ENCODE results near the gene RMDN2.
A peak's percentile ranks its signal among the peaks of the same experiment; 100 is the strongest.

The RMDN2 gene

DNA sequence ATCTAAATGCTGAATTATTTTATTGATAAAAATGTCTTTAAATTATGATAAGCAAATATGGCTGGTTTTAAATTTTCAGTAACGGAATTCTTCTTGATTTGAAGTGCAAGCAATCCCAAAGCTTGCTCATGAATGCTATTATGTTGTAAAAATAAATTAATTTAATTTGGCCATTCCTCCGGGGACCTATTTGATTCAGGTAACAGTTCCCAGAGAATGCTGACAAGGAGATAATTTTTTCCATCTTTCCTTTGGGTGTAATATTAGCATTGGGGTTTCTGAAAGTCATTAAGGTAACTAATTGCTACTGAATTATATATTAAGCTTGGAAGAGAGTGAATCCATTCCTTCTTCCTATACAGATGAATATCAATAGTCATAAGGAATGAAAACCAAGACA, 12.5 kb upstream of the RMDN2 start:
- no peaks in the 10 kb centered on the region for H3K4me1 ChIP-seq (ENCODE audit: control insufficient read depth in 2 of 2, insufficient read depth in 2 of 2, low read length in 2 of 2)
- no peak overlapping the region for H3K9ac ChIP-seq (ENCODE audit: low read depth in 1 of 2, low read length in 2 of 2)
- H3K4me3 ChIP-seq (ENCODE audit: low read length in 2 of 2) = no peak overlapping the region
- no peaks in the 10 kb centered on the region for H3K9me3 ChIP-seq (ENCODE audit: control insufficient read depth in 2 of 2, low read length in 2 of 2)
- no peak overlapping the region for H3K27ac ChIP-seq (ENCODE audit: low read depth in 2 of 2, low read length in 2 of 2)
- no peaks in the 10 kb centered on the region for H3K27me3 ChIP-seq (ENCODE audit: control insufficient read depth in 2 of 2, insufficient read depth in 2 of 2, low read length in 2 of 2)
- H3K36me3 ChIP-seq (ENCODE audit: control insufficient read depth in 2 of 2, insufficient read depth in 2 of 2, low read length in 2 of 2) = no peaks in the 10 kb centered on the region

DNA sequence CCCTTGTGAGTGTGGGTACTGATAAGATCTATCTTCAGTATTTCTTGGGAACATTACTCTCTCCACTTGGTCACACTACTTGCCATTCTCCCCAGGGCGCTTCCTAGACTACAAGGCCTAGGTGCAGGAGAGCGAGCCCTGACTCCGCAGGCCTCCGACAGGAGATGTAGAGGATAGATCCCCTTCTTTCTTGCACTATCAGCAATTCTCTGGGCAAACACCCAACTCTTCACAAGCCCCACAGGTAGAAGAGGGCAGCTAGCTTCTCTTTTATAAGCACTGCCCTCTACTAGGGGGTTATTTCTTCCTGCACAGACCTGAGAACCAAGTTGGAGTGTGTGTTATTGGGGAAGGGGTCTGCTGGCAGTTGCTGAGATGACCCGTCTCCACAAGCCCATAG, 10.7 kb upstream of the RMDN2 start:
- Histone ChIP-seq H3K27me3 (ENCODE audit: control insufficient read depth in 2 of 2, insufficient read depth in 2 of 2, low read length in 2 of 2) (no peaks in the 10 kb centered on the region), H3K9me3 (ENCODE audit: control insufficient read depth in 2 of 2, low read length in 2 of 2) (no peaks in the 10 kb centered on the region), H3K4me1 (ENCODE audit: control insufficient read depth in 2 of 2, insufficient read depth in 2 of 2, low read length in 2 of 2) (peaks cover 2% of the 10 kb centered on the region in 2 donors), H3K27ac (ENCODE audit: low read depth in 2 of 2, low read length in 2 of 2) (no peak overlapping the region), H3K4me3 (ENCODE audit: low read length in 2 of 2) (no peak overlapping the region), H3K36me3 (ENCODE audit: control insufficient read depth in 2 of 2, insufficient read depth in 2 of 2, low read length in 2 of 2) (no peaks in the 10 kb centered on the region), H3K9ac (ENCODE audit: low read depth in 1 of 2, low read length in 2 of 2) (no peak overlapping the region)

DNA sequence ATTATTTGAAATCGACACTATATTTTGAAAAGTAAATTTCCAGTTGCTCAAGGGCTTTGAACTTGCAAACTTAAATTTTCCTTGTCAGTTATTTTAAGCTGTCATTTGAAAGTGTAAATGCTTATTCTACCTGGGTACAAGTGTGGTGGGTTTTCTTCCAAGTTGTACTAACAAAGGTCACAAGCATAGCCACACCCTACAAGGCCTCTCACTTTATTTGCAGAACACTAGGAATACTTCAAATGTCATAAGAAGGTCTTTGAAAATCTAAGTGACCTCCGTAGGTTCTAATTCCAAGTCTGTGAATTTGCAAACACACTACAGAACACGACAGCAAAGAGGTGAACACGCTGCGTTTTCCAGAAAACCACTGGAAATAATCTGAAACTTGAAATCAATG, 9.3 kb upstream of the RMDN2 start:
- H3K9ac ChIP-seq (ENCODE audit: low read depth in 1 of 2, low read length in 2 of 2) = no peak overlapping the region
- H3K4me1 ChIP-seq (ENCODE audit: control insufficient read depth in 2 of 2, insufficient read depth in 2 of 2, low read length in 2 of 2) = peaks cover 2% of the 10 kb centered on the region in 2 donors
- H3K4me3 ChIP-seq (ENCODE audit: low read length in 2 of 2) = no peak overlapping the region
- H3K27ac ChIP-seq (ENCODE audit: low read depth in 2 of 2, low read length in 2 of 2) = no peak overlapping the region
- H3K27me3 ChIP-seq (ENCODE audit: control insufficient read depth in 2 of 2, insufficient read depth in 2 of 2, low read length in 2 of 2) = no peaks in the 10 kb centered on the region
- no peaks in the 10 kb centered on the region for H3K36me3 ChIP-seq (ENCODE audit: control insufficient read depth in 2 of 2, insufficient read depth in 2 of 2, low read length in 2 of 2)
- H3K9me3 ChIP-seq (ENCODE audit: control insufficient read depth in 2 of 2, low read length in 2 of 2) = no peaks in the 10 kb centered on the region

DNA sequence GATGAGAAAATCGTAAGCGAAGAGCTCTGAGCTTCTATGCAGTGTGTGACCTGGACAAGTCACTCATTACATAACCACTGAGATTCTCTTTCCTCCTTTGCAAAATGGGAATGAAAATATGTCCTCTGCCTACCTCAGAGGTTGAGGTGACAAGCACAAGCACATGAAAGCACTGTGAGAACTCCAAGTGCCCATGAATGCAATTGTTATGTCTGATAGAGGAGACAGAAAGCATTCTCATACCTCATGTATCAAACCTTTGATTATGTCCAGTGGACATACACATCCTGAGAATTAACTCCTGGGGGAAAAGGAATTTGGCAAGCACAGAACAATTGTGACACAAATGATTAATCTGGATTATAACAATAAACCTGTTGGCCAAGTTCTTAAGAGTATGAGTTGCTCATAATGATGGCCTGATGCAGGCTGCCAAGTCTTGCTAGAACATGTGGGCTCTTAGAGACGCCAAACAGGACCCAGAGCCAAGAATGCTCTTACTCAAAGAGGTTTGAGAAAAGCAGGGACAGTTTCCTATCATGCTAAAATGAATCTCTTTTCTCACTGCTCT, 8.5 kb upstream of the RMDN2 start:
- Histone ChIP-seq H3K4me3 (ENCODE audit: low read length in 2 of 2) (no peak overlapping the region), H3K36me3 (ENCODE audit: control insufficient read depth in 2 of 2, insufficient read depth in 2 of 2, low read length in 2 of 2) (no peaks in the 10 kb centered on the region), H3K9ac (ENCODE audit: low read depth in 1 of 2, low read length in 2 of 2) (no peak overlapping the region), H3K9me3 (ENCODE audit: control insufficient read depth in 2 of 2, low read length in 2 of 2) (no peaks in the 10 kb centered on the region), H3K4me1 (ENCODE audit: control insufficient read depth in 2 of 2, insufficient read depth in 2 of 2, low read length in 2 of 2) (peaks cover 2 to 9% of the 10 kb centered on the region in 2 donors), H3K27ac (ENCODE audit: low read depth in 2 of 2, low read length in 2 of 2) (no peak overlapping the region), H3K27me3 (ENCODE audit: control insufficient read depth in 2 of 2, insufficient read depth in 2 of 2, low read length in 2 of 2) (no peaks in the 10 kb centered on the region)

DNA sequence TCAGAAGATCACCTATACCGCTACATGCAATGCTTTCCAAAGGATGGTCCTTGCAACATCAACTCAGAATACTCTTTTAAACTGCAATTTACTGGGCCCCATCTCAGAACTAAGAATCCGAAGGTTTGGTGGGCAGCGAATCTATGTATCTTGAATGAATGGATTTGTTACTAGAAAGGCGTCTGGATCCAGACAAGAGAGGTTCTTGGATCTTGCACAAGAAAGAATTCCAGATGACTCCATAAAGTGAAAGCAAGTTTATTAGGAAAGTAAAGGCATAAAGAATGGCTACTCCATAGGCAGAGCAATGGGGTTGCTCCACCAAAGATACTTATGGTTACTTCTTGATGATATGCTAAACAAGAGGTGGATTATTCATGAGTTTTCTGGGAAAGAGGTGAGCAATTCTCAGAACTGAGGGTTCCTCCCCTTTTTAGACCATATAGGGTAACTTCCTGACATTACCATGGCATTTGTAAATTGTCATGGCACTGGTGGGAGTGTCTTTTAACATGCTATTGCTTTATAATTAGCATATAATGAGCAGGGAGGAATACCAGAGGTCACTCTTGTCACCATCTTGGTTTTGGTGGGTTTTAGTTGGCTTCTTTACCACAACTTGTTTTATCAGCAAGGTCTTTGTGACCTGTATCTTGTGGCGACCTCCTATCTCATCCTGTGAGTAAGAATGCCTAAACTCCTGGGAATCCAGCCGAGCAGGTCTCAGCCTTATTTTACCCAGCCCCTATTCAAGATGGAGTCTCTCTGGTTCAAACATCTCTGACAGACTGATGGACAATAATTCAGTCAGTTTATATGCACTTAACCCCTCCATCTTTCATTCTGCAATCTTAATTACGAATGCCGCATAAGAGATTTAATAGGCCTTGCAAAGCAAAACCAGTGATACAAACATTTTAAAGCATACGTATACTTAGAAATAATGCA, 7.5 kb upstream of the RMDN2 start:
- Histone ChIP-seq H3K4me1 (ENCODE audit: control insufficient read depth in 2 of 2, insufficient read depth in 2 of 2, low read length in 2 of 2) (peaks cover 4 to 16% of the 10 kb centered on the region in 2 donors), H3K9ac (ENCODE audit: low read depth in 1 of 2, low read length in 2 of 2) (no peak overlapping the region), H3K36me3 (ENCODE audit: control insufficient read depth in 2 of 2, insufficient read depth in 2 of 2, low read length in 2 of 2) (no peaks in the 10 kb centered on the region), H3K27ac (ENCODE audit: low read depth in 2 of 2, low read length in 2 of 2) (no peak overlapping the region), H3K27me3 (ENCODE audit: control insufficient read depth in 2 of 2, insufficient read depth in 2 of 2, low read length in 2 of 2) (no peaks in the 10 kb centered on the region), H3K4me3 (ENCODE audit: low read length in 2 of 2) (no peak overlapping the region), H3K9me3 (ENCODE audit: control insufficient read depth in 2 of 2, low read length in 2 of 2) (no peaks in the 10 kb centered on the region)

DNA sequence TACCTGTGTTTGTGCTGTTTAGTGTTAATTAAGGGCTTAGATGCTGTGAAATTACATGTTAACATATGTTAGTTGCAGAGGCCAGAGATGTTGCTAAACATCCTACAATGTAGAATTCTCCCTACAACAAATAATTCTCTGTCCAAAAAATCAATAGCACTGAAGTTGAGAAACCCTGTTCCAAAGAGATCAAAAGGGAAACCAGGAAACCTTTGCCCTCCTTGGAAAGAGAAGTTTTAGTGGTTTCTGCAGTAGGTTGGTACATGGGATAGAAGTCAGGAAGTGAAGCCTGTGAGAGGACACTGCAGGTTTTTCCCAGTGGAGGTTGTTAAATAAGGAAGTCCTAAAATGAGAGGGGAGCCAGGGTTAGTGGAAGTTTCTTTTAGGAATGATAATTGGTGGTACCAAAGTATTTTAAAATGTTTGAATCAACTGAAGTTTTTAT, 6.3 kb upstream of the RMDN2 start:
- Histone ChIP-seq H3K4me1 (ENCODE audit: control insufficient read depth in 2 of 2, insufficient read depth in 2 of 2, low read length in 2 of 2) (peaks cover 12 to 25% of the 10 kb centered on the region in 2 donors), H3K9me3 (ENCODE audit: control insufficient read depth in 2 of 2, low read length in 2 of 2) (no peaks in the 10 kb centered on the region), H3K9ac (ENCODE audit: low read depth in 1 of 2, low read length in 2 of 2) (no peak overlapping the region), H3K27me3 (ENCODE audit: control insufficient read depth in 2 of 2, insufficient read depth in 2 of 2, low read length in 2 of 2) (no peaks in the 10 kb centered on the region), H3K27ac (ENCODE audit: low read depth in 2 of 2, low read length in 2 of 2) (no peak overlapping the region), H3K36me3 (ENCODE audit: control insufficient read depth in 2 of 2, insufficient read depth in 2 of 2, low read length in 2 of 2) (no peaks in the 10 kb centered on the region), H3K4me3 (ENCODE audit: low read length in 2 of 2) (no peak overlapping the region)

DNA sequence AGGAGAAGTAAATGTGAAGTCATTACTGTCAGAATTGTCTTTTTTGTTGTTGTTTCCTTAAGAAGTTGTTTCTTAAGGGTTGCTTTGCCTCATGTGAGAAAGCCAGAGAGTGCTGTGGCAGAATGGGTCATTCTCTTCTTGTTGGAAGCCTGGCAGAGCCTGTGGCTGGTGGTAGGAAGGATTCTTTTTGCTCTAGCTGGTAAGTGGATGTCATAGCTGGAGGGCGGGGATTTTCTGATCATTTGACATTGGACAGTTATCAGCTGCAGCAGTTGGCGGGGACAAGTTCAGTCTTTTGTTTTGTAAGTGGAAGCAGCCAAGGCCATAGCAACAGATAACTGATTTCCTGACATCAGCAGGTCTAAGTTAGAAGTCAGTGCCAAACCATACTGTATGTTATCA, 5.5 kb upstream of the RMDN2 start:
- Histone ChIP-seq H3K36me3 (ENCODE audit: control insufficient read depth in 2 of 2, insufficient read depth in 2 of 2, low read length in 2 of 2) (no peaks in the 10 kb centered on the region), H3K27ac (ENCODE audit: low read depth in 2 of 2, low read length in 2 of 2) (peak overlapping the region in 1 of 2 donors; percentile 44), H3K27me3 (ENCODE audit: control insufficient read depth in 2 of 2, insufficient read depth in 2 of 2, low read length in 2 of 2) (no peaks in the 10 kb centered on the region), H3K4me3 (ENCODE audit: low read length in 2 of 2) (no peak overlapping the region), H3K9ac (ENCODE audit: low read depth in 1 of 2, low read length in 2 of 2) (no peak overlapping the region), H3K4me1 (ENCODE audit: control insufficient read depth in 2 of 2, insufficient read depth in 2 of 2, low read length in 2 of 2) (peaks cover 12 to 30% of the 10 kb centered on the region in 2 donors), H3K9me3 (ENCODE audit: control insufficient read depth in 2 of 2, low read length in 2 of 2) (no peaks in the 10 kb centered on the region)

DNA sequence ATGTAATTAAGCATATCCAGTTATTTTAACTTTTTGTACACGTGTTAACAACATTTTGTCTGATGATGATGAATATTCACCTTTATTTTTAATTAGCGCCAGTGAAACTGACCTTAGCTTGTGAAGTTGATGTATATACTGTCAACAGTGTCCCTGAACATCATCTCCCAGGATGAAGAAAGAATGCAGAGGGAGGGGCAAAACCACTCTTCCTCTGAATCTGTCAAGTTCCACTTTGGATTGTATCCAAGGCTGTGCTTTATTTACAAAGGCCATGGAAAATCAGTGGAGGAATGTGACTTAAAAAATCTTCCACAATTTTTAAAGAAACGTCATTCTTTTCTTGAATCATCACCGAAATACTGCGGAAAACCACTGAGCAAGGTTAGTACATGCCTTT, 4.5 kb upstream of the RMDN2 start:
- no peak overlapping the region for H3K4me3 ChIP-seq (ENCODE audit: low read length in 2 of 2)
- H3K27ac ChIP-seq (ENCODE audit: low read depth in 2 of 2, low read length in 2 of 2) = no peak overlapping the region
- H3K27me3 ChIP-seq (ENCODE audit: control insufficient read depth in 2 of 2, insufficient read depth in 2 of 2, low read length in 2 of 2) = no peaks in the 10 kb centered on the region
- H3K9ac ChIP-seq (ENCODE audit: low read depth in 1 of 2, low read length in 2 of 2) = no peak overlapping the region
- H3K36me3 ChIP-seq (ENCODE audit: control insufficient read depth in 2 of 2, insufficient read depth in 2 of 2, low read length in 2 of 2) = no peaks in the 10 kb centered on the region
- peaks cover 12 to 30% of the 10 kb centered on the region in 2 donors for H3K4me1 ChIP-seq (ENCODE audit: control insufficient read depth in 2 of 2, insufficient read depth in 2 of 2, low read length in 2 of 2)
- no peaks in the 10 kb centered on the region for H3K9me3 ChIP-seq (ENCODE audit: control insufficient read depth in 2 of 2, low read length in 2 of 2)

DNA sequence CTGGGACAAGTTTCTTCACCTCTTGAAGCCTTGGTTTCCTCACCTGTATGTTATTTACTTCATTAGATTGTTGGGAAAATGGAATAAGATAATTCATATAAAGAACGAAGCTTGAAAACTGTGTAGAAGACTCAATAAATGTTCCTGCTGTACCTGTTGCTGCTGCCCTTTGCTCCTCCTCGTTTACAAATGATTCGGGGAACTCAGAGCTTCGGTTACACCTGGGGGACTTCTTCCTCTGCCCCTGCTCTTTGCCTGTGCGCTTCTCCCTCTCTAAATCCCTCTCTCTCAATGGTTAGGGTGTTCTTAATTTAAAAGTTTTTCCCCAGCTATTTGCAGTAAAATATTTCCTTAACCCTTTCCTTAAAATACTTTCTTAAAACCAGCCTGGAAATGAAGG, 3.3 kb upstream of the RMDN2 start:
- H3K4me3 ChIP-seq (ENCODE audit: low read length in 2 of 2) = peak overlapping the region; percentile 4 to 12

DNA sequence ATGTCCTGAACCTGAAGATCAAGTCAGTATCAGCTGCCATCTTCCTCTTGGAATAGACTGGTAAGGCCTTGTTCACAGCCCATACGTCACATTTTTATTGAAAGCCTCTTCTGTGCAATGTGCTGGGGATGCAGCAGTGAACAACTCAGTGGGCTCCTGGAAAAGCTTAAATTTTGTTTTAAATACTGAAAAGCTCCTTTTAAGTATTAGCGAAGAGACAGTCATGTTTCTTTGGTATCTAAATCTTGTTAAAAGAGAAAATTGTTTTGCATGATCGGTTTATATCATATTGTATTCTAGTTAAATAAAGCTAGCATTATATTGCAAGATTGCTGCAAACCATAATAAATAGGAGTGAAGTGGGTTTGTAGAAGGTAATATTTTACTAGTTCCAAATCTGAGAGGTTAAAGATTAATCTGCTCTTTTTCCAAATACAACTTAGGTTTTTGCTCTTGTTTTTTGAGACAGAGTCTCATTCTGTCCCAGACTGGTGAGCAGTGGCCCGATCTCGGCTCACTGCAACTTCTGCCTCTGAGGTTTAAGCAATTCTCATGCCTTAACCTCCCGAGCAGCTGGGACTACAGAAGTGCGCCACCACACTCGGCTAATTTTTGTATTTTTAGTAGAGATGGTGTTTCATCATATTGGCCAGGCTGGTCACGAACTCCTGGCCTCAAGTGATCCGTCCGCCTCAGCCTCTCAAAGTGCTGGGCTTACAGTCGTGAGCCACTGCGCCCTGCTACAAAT, 1.6 kb upstream of the RMDN2 start:
- no peaks in the 10 kb centered on the region for H3K27me3 ChIP-seq (ENCODE audit: control insufficient read depth in 2 of 2, insufficient read depth in 2 of 2, low read length in 2 of 2)
- peak overlapping the region; percentile 90 to 92 for H3K27ac ChIP-seq (ENCODE audit: low read depth in 2 of 2, low read length in 2 of 2)
- no peaks in the 10 kb centered on the region for H3K36me3 ChIP-seq (ENCODE audit: control insufficient read depth in 2 of 2, insufficient read depth in 2 of 2, low read length in 2 of 2)
- no peaks in the 10 kb centered on the region for H3K9me3 ChIP-seq (ENCODE audit: control insufficient read depth in 2 of 2, low read length in 2 of 2)
- H3K4me3 ChIP-seq (ENCODE audit: low read length in 2 of 2) = peak overlapping the region; percentile 90 to 93
- peak overlapping the region in 1 of 2 donors; percentile 90 for H3K9ac ChIP-seq (ENCODE audit: low read depth in 1 of 2, low read length in 2 of 2)
- H3K4me1 ChIP-seq (ENCODE audit: control insufficient read depth in 2 of 2, insufficient read depth in 2 of 2, low read length in 2 of 2) = peaks cover 21 to 38% of the 10 kb centered on the region in 2 donors

More for the DNA sequence above, 3.3 kb upstream of the RMDN2 start:
- Histone ChIP-seq H3K27ac (ENCODE audit: low read depth in 2 of 2, low read length in 2 of 2) (peak overlapping the region; percentile 69 to 74), H3K4me1 (ENCODE audit: control insufficient read depth in 2 of 2, insufficient read depth in 2 of 2, low read length in 2 of 2) (peaks cover 16 to 30% of the 10 kb centered on the region in 2 donors), H3K36me3 (ENCODE audit: control insufficient read depth in 2 of 2, insufficient read depth in 2 of 2, low read length in 2 of 2) (no peaks in the 10 kb centered on the region), H3K9ac (ENCODE audit: low read depth in 1 of 2, low read length in 2 of 2) (peak overlapping the region in 1 of 2 donors; percentile 51), H3K27me3 (ENCODE audit: control insufficient read depth in 2 of 2, insufficient read depth in 2 of 2, low read length in 2 of 2) (no peaks in the 10 kb centered on the region), H3K9me3 (ENCODE audit: control insufficient read depth in 2 of 2, low read length in 2 of 2) (no peaks in the 10 kb centered on the region)

All from mucosa of rectum (tissue), 2 donors.